GM23338 (cell line): ENCODE measurements around the gene DOCK1. TPM values are rescaled to one million over a fixed set of nuclear protein-coding genes. Genes with fewer than 3 reads are reported as not detected.

Experiments
- ATAC-seq: fragments of 200-7000 bp; cut with Tn5 transposase; 3 replicates; pipeline ENCODE4 v1.9.1; 2020
- DNase-seq: peaks from one replicate; pipeline ENCODE4 v3.0.0-alpha.2; 2015; ENCODE audit warnings: low spot score
- H2AFZ ChIP-seq: fragments of 200-600 bp; sonication (generic); 2 replicates; pipeline ENCODE4 v1.8.0; 2016; ENCODE audit warnings: antibody characterized with exemption, mild to moderate bottlenecking, moderate library complexity
- H3F3A ChIP-seq: fragments of 200-600 bp; sonication (generic); replicated peaks from 2 replicates; pipeline ENCODE4 v1.8.0; 2017; ENCODE audit warnings: antibody characterized with exemption, mixed run types, low read depth
- H3K27ac ChIP-seq: fragments of 200-600 bp; sonication (generic); 2 replicates; pipeline ENCODE4 v1.6.1; 2016; ENCODE audit warnings: low read depth
- H3K27me3 ChIP-seq: fragments of 200-600 bp; sonication (generic); 2 replicates; pipeline ENCODE4 v1.8.0; 2016; ENCODE audit warnings: mild to moderate bottlenecking, mixed run types, moderate library complexity; ENCODE audit not compliant: insufficient read depth
- H3K36me3 ChIP-seq: fragments of 200-600 bp; sonication (generic); 2 replicates; pipeline ENCODE4 v1.8.0; 2016; ENCODE audit warnings: mild to moderate bottlenecking; ENCODE audit not compliant: insufficient read depth
- H3K4me1 ChIP-seq: fragments of 200-600 bp; sonication (generic); 2 replicates; pipeline ENCODE4 v1.8.0; 2016; ENCODE audit warnings: mild to moderate bottlenecking, moderate library complexity; ENCODE audit not compliant: insufficient read depth
- H3K4me2 ChIP-seq: fragments of 200-600 bp; sonication (generic); 2 replicates; pipeline ENCODE4 v1.7.1; 2017; ENCODE audit warnings: mixed run types
- H3K4me3 ChIP-seq: fragments of 200-600 bp; sonication (generic); 2 replicates; pipeline ENCODE4 v1.6.1; 2016; ENCODE audit warnings: mixed run types
- H3K79me2 ChIP-seq: fragments of 200-600 bp; sonication (generic); replicated peaks from 2 replicates; pipeline ENCODE4 v1.8.0; 2017; ENCODE audit warnings: mild to moderate bottlenecking; ENCODE audit not compliant: insufficient read depth
- H3K9me2 ChIP-seq: fragments of 200-600 bp; sonication (generic); 2 replicates; pipeline ENCODE4 v1.8.0; 2017; ENCODE audit not compliant: insufficient read depth
- H4K20me1 ChIP-seq: fragments of 200-600 bp; sonication (generic); replicated peaks from 2 replicates; pipeline ENCODE4 v1.8.0; 2017; ENCODE audit warnings: mild to moderate bottlenecking; ENCODE audit not compliant: insufficient read depth
- H3K27ac Mint-ChIP-seq: 2 replicates; pipeline ENCODE4 v1.8.0; 2020; ENCODE audit warnings: inconsistent platforms, mild to moderate bottlenecking, moderate library complexity, mixed read lengths
- H3K27me3 Mint-ChIP-seq: 3 replicates; pipeline ENCODE4 v1.8.0; 2022; ENCODE audit warnings: low read depth, mild to moderate bottlenecking, moderate library complexity, mixed read lengths, inconsistent platforms; ENCODE audit not compliant: insufficient read depth, poor library complexity
- H3K36me3 Mint-ChIP-seq: 3 replicates; pipeline ENCODE4 v1.8.0; 2021; ENCODE audit warnings: low read depth, mild to moderate bottlenecking, inconsistent platforms, moderate library complexity, mixed read lengths
- H3K4me1 Mint-ChIP-seq: 3 replicates; pipeline ENCODE4 v1.8.0; 2020; ENCODE audit warnings: mild to moderate bottlenecking, inconsistent platforms, mixed read lengths
- H3K4me3 Mint-ChIP-seq: 3 replicates; pipeline ENCODE4 v1.8.0; 2021; ENCODE audit warnings: moderate library complexity, mild to moderate bottlenecking, inconsistent platforms, mixed read lengths
- H3K9me3 Mint-ChIP-seq: 3 replicates; pipeline ENCODE4 v1.8.0; 2020; ENCODE audit warnings: moderate library complexity, mild to moderate bottlenecking, inconsistent platforms, mixed read lengths
- CREB1 ChIP-seq: fragments of 250-450 bp; sonication (Bioruptor Pico); IDR thresholded peaks from 2 replicates; pipeline ENCODE4 v1.5.0; 2020; ENCODE audit warnings: low read depth, mild to moderate bottlenecking, moderate library complexity
- EZH2 ChIP-seq: fragments of 200-600 bp; sonication (generic); IDR thresholded peaks from one replicate; pipeline ENCODE4 v1.8.0; 2017; ENCODE audit warnings: antibody characterized with exemption, mild to moderate bottlenecking, low read depth; ENCODE audit not compliant: unreplicated experiment
- EZH2phosphoT487 ChIP-seq: fragments of 200-600 bp; sonication (generic); IDR thresholded peaks from one replicate; pipeline ENCODE4 v1.8.1; 2018; ENCODE audit warnings: antibody characterized with exemption; ENCODE audit not compliant: unreplicated experiment
- JUNB ChIP-seq: IDR thresholded peaks from one replicate; pipeline ENCODE4 v1.6.1; 2016; ENCODE audit warnings: antibody characterized with exemption; ENCODE audit not compliant: unreplicated experiment
- NANOG ChIP-seq: IDR thresholded peaks from 2 replicates; pipeline ENCODE4 v1.6.1; 2016; ENCODE audit warnings: antibody characterized with exemption, borderline replicate concordance
- POLR2AphosphoS5 ChIP-seq: IDR thresholded peaks from 2 replicates; pipeline ENCODE4 v1.6.1; 2016; ENCODE audit warnings: antibody characterized with exemption, low read depth
- STAT1 ChIP-seq: IDR thresholded peaks from one replicate; pipeline ENCODE4 v1.6.1; 2016; ENCODE audit warnings: antibody characterized with exemption; ENCODE audit not compliant: unreplicated experiment
- ZNF114 ChIP-seq: fragments of 250-450 bp; sonication (Bioruptor Pico); IDR thresholded peaks from 2 replicates; pipeline ENCODE4 v1.5.0; 2020; ENCODE audit warnings: mild to moderate bottlenecking, moderate library complexity
- ZNF331 ChIP-seq: fragments of 250-450 bp; sonication (Bioruptor Pico); IDR thresholded peaks from 2 replicates; pipeline ENCODE4 v1.5.0; 2020; ENCODE audit warnings: low read depth, mild to moderate bottlenecking, moderate library complexity
- polyA plus RNA-seq: library from polyadenylated mRNA; unstranded; fragments of >200 nt; fragmentation: Nextera tagmentation; extraction: Ambion mirVana; gene quantifications from 2 replicates; pipeline ENCODE4 v1.2.1, GENCODE V29; 2016
- total RNA-seq: library from RNA; depleted of rRNA; stranded (reverse); fragments of >200 nt; shearing (Covaris generic); gene quantifications from 2 replicates; pipeline ENCODE4 v1.2.3, GENCODE V29; 2014
- TF ChIP-seq, protein P1 (sequence below), 2 experiments: fragments of 200-600 bp in 1 of 2; sonication (generic) in 1 of 2; conservative IDR thresholded peaks; 2 replicates each; pipeline versions ENCODE4 v1.5.1 to v1.6.1; 2016 to 2017; ENCODE audit warnings: antibody characterized with exemption in 2 of 2, low read depth in 2 of 2, mild to moderate bottlenecking in 2 of 2, moderate library complexity in 1 of 2
- TF ChIP-seq, protein P2 (sequence below): fragments of 250-450 bp; sonication (Bioruptor Pico); IDR thresholded peaks from 2 replicates; pipeline ENCODE4 v1.5.0; 2020; ENCODE audit warnings: mild to moderate bottlenecking, moderate library complexity
- TF ChIP-seq, protein P3 (sequence below): IDR thresholded peaks from one replicate; pipeline ENCODE4 v1.6.1; 2018; ENCODE audit warnings: antibody characterized with exemption; ENCODE audit not compliant: unreplicated experiment
- TF ChIP-seq, protein P4 (sequence below): IDR thresholded peaks from 2 replicates; pipeline ENCODE4 v1.6.1; 2016; ENCODE audit warnings: antibody characterized with exemption

DOCK1 gene
- total and polyA plus RNA-seq, 2 experiments from 2014 or later, result 13.2 to 55.3 TPM

DNA sequence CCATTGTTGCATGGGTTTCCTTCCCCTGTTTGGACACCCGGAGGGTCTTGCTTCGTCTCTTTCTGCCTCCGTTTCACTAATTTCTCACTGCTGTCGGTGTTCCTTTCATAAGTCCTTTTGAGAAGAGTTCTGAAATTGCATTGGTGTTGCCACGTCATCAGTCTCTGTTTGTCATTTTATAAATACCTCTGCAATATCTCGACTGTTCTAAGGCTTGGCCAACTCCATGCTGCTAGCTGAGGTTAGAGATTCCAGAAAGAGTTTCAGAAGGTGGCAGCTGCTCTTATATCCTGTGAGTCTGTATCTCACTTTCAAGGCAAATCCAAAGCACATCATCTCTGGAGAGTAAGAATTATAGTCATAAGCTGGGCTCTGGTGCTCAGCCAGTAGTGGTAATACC is 439.1 kb downstream of the DOCK1 start:
- Mint-ChIP-seq H3K27me3 (peaks cover 3% of the 10 kb centered on the region), H3K36me3 (peaks cover 12% of the 10 kb centered on the region; the same call in 2 of the 3 replicates), H3K4me1 (peaks cover 13% of the 10 kb centered on the region), H3K9me3 (no peaks in the 10 kb centered on the region), H3K27ac (peak overlapping the region; percentile 69; the same call in 1 of the 2 replicates), H3K4me3 (no peak overlapping the region)
- H3K9me2 ChIP-seq, result no peaks in the 10 kb centered on the region
- H3F3A ChIP-seq, result no peaks in the 10 kb centered on the region
- TF ChIP-seq NANOG, result no peak
- TF ChIP-seq, protein P1, sequence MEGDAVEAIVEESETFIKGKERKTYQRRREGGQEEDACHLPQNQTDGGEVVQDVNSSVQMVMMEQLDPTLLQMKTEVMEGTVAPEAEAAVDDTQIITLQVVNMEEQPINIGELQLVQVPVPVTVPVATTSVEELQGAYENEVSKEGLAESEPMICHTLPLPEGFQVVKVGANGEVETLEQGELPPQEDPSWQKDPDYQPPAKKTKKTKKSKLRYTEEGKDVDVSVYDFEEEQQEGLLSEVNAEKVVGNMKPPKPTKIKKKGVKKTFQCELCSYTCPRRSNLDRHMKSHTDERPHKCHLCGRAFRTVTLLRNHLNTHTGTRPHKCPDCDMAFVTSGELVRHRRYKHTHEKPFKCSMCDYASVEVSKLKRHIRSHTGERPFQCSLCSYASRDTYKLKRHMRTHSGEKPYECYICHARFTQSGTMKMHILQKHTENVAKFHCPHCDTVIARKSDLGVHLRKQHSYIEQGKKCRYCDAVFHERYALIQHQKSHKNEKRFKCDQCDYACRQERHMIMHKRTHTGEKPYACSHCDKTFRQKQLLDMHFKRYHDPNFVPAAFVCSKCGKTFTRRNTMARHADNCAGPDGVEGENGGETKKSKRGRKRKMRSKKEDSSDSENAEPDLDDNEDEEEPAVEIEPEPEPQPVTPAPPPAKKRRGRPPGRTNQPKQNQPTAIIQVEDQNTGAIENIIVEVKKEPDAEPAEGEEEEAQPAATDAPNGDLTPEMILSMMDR (conservative IDR thresholded peaks at IDR 0.05; ENCODE audit: low read depth in 2 of 2), result no peak
- no peak for TF ChIP-seq EZH2
- TF ChIP-seq JUNB, result no peak
- TF ChIP-seq EZH2phosphoT487, result no peak
- TF ChIP-seq, protein P2, sequence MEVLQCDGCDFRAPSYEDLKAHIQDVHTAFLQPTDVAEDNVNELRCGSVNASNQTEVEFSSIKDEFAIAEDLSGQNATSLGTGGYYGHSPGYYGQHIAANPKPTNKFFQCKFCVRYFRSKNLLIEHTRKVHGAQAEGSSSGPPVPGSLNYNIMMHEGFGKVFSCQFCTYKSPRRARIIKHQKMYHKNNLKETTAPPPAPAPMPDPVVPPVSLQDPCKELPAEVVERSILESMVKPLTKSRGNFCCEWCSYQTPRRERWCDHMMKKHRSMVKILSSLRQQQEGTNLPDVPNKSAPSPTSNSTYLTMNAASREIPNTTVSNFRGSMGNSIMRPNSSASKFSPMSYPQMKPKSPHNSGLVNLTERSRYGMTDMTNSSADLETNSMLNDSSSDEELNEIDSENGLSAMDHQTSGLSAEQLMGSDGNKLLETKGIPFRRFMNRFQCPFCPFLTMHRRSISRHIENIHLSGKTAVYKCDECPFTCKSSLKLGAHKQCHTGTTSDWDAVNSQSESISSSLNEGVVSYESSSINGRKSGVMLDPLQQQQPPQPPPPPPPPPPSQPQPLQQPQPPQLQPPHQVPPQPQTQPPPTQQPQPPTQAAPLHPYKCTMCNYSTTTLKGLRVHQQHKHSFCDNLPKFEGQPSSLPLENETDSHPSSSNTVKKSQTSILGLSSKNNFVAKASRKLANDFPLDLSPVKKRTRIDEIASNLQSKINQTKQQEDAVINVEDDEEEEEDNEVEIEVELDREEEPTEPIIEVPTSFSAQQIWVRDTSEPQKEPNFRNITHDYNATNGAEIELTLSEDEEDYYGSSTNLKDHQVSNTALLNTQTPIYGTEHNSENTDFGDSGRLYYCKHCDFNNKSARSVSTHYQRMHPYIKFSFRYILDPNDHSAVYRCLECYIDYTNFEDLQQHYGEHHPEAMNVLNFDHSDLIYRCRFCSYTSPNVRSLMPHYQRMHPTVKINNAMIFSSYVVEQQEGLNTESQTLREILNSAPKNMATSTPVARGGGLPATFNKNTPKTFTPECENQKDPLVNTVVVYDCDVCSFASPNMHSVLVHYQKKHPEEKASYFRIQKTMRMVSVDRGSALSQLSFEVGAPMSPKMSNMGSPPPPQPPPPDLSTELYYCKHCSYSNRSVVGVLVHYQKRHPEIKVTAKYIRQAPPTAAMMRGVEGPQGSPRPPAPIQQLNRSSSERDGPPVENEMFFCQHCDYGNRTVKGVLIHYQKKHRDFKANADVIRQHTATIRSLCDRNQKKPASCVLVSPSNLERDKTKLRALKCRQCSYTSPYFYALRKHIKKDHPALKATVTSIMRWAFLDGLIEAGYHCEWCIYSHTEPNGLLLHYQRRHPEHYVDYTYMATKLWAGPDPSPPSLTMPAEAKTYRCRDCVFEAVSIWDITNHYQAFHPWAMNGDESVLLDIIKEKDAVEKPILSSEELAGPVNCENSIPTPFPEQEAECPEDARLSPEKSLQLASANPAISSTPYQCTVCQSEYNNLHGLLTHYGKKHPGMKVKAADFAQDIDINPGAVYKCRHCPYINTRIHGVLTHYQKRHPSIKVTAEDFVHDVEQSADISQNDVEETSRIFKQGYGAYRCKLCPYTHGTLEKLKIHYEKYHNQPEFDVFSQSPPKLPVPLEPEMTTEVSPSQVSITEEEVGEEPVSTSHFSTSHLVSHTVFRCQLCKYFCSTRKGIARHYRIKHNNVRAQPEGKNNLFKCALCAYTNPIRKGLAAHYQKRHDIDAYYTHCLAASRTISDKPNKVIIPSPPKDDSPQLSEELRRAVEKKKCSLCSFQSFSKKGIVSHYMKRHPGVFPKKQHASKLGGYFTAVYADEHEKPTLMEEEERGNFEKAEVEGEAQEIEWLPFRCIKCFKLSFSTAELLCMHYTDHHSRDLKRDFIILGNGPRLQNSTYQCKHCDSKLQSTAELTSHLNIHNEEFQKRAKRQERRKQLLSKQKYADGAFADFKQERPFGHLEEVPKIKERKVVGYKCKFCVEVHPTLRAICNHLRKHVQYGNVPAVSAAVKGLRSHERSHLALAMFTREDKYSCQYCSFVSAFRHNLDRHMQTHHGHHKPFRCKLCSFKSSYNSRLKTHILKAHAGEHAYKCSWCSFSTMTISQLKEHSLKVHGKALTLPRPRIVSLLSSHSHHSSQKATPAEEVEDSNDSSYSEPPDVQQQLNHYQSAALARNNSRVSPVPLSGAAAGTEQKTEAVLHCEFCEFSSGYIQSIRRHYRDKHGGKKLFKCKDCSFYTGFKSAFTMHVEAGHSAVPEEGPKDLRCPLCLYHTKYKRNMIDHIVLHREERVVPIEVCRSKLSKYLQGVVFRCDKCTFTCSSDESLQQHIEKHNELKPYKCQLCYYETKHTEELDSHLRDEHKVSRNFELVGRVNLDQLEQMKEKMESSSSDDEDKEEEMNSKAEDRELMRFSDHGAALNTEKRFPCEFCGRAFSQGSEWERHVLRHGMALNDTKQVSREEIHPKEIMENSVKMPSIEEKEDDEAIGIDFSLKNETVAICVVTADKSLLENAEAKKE (CRISPR knock-in tag), result no peak
- TF ChIP-seq, protein P3, sequence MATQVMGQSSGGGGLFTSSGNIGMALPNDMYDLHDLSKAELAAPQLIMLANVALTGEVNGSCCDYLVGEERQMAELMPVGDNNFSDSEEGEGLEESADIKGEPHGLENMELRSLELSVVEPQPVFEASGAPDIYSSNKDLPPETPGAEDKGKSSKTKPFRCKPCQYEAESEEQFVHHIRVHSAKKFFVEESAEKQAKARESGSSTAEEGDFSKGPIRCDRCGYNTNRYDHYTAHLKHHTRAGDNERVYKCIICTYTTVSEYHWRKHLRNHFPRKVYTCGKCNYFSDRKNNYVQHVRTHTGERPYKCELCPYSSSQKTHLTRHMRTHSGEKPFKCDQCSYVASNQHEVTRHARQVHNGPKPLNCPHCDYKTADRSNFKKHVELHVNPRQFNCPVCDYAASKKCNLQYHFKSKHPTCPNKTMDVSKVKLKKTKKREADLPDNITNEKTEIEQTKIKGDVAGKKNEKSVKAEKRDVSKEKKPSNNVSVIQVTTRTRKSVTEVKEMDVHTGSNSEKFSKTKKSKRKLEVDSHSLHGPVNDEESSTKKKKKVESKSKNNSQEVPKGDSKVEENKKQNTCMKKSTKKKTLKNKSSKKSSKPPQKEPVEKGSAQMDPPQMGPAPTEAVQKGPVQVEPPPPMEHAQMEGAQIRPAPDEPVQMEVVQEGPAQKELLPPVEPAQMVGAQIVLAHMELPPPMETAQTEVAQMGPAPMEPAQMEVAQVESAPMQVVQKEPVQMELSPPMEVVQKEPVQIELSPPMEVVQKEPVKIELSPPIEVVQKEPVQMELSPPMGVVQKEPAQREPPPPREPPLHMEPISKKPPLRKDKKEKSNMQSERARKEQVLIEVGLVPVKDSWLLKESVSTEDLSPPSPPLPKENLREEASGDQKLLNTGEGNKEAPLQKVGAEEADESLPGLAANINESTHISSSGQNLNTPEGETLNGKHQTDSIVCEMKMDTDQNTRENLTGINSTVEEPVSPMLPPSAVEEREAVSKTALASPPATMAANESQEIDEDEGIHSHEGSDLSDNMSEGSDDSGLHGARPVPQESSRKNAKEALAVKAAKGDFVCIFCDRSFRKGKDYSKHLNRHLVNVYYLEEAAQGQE, result no peak
- no peak for TF ChIP-seq CREB1 (CRISPR knock-in tag)
- TF ChIP-seq, protein P4, sequence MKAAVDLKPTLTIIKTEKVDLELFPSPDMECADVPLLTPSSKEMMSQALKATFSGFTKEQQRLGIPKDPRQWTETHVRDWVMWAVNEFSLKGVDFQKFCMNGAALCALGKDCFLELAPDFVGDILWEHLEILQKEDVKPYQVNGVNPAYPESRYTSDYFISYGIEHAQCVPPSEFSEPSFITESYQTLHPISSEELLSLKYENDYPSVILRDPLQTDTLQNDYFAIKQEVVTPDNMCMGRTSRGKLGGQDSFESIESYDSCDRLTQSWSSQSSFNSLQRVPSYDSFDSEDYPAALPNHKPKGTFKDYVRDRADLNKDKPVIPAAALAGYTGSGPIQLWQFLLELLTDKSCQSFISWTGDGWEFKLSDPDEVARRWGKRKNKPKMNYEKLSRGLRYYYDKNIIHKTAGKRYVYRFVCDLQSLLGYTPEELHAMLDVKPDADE, result no peak
- no peak for TF ChIP-seq STAT1
- TF ChIP-seq ZNF114, result no peak
- no peak for TF ChIP-seq ZNF331 (CRISPR knock-in tag)
- TF ChIP-seq POLR2AphosphoS5, result no peak
- H2AFZ ChIP-seq, result no peak overlapping the region
- no peak overlapping the region for H3K4me3 ChIP-seq
- no peak for ATAC-seq
- H3K79me2 ChIP-seq, result no peaks in the 10 kb centered on the region
- no peak overlapping the region for H3K27ac ChIP-seq
- no peaks in the 10 kb centered on the region for H3K4me1 ChIP-seq
- DNase-seq, result no peak
- 0 out of 2 replicates have a peak, but pooled peaks cover 3% of the 10 kb centered on the region for H4K20me1 ChIP-seq
- H3K27me3 ChIP-seq, result no peaks in the 10 kb centered on the region
- H3K4me2 ChIP-seq, result no peak overlapping the region
- H3K36me3 ChIP-seq, result no peaks in the 10 kb centered on the region
